HG03575 (cell line): ENCODE measurements around the gene ST3GAL3.
"Not testable (repeated sequence)": the region's sequence is repeated elsewhere in the genome, so short reads cannot be mapped to it uniquely, and the experiment has no call there.

ENCODE experiments used
- ATAC-seq: cut with Tn5 transposase; IDR thresholded peaks from one replicate; pipeline ENCODE4 v1.9.1; 2021; ENCODE audit not compliant: unreplicated experiment, insufficient number of reproducible peaks, low FRiP score; ENCODE audit errors: extremely low read depth

The ST3GAL3 gene

DNA sequence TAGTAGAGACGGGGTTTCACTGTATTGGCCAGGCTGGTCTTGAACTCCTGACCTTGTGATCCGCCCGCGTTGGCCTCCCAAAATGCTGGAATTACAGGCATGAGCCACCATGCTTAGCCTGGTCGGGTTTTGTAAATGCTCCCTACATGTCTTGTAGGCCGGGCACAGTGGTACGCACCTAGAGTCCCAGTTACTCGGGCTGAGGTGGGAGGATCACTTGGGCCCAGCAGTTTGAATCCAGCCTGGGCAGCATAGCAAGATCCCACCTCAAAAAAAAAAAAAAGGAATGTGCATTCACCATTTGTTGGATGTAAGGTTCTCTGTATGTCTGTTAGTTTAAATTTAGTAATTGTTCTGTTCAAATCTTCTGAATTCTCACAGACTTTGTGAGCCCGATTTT, 95.8 kb downstream of the ST3GAL3 start:
- ATAC-seq: no peak

DNA sequence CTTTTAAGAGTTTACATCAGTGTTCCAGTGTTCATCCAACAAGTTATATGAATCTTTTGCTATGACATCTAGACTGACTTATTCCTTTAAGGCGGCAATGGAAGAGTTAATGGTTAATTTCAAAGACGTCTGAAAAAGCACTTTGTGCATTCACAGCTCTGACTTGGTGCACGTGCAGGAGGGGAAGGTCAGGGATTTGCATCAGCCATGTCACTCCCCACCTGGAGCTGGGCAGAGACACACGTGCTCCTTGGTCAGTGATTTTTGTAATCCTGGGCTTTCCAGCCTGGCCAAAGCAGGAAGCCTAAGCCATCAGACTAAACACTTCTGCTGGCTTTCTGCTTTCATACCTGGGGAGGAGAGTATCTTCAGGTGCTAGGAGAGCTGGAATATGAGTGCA, 96.3 kb downstream of the ST3GAL3 start:
- no peak for ATAC-seq

DNA sequence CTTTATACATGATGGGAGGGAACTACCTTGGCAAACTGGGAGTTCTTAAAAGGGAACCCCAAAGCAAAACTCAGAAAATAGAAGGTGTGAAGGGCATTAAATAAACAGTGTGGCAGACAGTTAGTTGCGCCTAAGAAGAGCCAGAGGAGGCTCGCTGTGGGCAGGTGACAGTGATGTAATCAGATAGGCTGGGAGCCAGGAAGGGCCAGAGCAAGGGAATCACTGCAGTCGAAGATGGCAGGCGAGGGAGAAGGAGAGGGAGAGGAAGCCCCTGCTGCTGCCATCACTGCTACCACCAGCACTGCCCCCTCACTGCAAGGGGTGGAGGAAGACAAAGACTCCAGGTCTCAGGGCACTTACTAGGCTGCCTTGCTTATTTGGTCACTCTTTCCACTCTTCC, 97.2 kb downstream of the ST3GAL3 start:
- no peak for ATAC-seq

DNA sequence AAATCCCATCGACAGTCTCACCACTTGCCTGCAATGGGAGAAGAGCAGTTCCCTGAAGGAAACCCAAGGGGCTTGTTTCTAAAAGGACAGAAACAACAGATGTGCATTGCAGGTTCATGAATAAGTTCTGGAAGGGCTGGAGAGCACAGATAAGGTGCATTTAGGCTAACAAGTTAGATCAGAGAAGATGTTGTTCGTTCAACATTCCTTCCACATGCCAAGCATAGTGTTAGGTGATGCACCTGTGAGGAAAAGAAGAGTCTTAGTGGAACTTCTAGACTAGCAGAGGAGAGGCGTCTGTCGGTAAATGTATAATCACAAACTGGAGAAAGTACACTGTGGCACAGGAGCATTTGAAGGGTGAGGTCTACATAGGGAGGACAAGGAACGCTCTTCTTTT, 98.0 kb downstream of the ST3GAL3 start:
- no peak for ATAC-seq

DNA sequence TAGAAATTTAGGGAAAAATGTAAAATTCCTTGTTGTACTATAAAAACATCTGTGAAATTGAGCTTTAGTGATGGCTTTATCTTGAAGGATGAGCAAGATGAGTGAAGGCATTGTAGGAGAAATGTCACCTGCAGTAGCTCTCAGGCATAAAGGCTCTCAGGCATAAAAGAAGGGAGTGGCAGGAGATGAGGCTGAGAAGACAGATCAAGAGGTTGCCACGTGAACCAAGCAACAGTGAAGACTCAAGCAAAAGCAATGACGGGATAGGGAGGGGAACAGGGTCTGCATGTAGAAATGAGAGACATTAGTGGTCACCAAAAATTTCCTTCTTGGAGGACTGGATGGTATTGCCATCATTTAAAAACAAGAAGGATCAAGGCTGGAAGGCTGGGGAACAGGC, 98.8 kb downstream of the ST3GAL3 start:
- no peak for ATAC-seq

DNA sequence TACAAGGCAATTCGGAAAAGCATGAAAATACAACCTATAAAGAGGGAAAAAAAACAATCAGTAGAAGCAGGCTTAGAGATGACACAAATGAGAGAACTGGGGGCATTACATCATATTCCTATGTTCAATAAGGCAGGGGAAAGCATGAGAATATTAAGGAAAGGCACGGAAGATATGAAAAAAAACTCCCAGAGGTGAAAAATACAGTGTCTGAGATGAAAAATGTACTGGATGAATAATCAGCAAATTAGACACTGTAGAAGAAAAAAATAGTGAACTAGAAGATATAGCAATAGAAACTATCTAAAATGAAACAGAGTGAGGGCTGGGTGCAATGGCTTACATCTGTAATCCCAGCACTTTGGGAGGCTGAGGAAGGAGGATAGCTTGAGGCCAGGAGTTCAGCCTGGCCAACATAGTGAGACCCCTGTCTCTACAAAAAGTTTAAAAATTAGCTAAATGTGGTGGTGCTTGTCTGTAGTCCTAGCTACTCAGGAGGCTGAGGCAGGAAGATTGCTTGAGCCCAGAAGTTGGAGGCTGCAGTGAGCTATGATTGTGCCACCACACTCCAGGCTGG, 101.8 kb downstream of the ST3GAL3 start:
- ATAC-seq: no peak

DNA sequence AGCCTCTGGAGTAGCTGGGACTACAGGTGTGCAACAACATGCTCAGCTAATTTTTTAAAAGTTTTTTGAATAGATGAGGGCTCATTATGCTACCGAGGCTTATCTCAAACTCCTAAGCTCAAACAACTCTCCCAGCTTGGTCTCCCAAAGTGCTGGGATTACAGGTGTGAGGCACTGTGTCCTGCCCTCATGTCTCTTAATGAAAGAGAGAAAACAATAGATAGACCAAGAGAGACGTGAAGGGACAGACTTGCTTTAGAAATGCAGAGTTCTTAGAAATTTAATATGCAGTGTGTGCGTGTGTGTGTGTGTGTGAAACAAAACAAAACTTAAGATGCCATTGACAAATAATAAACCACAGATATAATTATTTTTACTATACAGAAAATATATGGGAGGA, 105.2 kb downstream of the ST3GAL3 start:
- no peak for ATAC-seq

DNA sequence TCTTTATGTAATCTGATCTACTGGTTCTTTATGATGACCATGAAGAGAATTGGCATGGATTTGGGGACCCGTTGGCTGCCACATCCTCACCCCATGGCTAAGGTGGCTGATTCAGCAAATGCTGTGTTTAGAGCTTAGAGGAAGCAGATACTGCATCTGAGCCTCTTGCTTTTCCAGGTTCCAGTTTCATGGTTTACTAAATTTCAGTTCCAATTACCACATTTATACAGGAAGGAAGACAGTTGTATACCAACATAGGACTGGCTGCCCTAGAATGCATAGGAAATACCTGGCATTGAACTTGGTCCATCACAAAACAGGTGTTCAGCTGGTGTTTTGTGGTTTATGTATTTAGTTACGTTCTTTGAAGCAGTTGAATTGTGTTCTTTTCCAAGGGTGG, 107.1 kb downstream of the ST3GAL3 start:
- no peak for ATAC-seq

DNA sequence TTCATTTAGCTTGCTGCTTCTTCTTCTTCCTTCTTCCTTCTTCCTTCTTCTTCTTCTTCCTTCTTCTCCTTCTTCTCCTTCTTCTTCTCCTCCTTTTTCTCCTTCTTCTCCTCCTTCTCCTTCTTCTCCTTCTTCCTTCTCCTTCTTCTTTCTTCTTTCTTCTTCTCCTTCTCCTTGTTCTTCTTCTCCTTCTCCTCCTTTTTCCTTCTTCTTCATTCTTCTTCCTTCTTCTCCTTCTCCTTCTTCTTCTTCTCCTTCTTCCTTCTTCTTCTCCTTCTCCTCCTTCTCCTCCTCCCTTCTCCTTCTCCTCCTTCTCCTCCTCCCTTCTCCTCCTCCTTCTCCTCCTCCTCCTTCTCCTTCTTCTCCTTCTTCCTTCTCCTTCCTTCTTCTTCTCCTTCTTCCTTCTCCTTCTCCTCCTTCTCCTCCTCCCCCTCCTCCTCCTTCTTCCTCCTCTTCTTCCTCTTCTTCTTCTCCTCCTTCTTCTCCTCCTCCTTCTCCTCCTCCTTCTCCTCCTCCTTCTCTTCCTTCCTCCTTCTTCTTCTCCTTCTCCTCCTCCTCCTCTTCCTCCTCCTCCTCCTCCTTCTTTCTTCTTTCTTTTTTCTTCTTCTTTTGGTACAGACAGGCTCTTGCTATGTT, 110.1 kb downstream of the ST3GAL3 start:
- ATAC-seq: no peak

DNA sequence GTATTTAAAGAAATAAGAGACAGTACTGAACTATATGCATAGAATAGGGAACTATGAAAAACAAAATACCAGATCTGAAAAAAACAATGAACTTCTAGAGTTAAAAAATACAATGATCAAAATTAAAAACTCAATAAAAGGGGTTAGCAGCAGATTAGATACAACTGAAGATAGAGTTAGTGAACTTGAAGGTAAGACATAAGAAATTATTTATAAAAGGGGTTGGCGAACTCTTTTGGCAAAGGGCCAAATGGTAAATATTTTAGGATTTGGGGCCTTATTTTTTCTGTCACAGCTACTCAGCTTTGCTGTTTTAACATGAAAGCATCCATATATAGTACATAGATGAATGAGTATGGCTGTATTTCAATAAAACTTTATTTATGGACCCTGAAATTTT, 111.4 kb downstream of the ST3GAL3 start:
- no peak for ATAC-seq

DNA sequence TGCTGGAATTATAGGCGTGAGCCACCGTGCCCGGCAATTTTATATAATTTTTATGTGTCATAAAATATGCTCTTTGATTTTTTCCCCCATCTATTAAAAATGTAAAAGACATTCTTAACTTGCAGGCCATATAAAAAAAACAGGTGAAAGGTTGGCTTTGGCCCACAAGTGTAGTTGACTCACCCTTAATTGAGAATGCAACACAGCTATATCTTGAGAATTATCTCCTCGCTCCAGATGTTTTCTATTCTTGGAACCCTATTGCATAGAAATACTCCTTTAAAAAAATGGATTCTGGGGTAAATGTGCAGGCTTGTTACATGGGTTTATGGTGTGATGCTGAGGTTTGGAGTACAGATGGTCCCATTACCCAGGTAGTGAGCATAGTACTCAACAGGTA, 112.0 kb downstream of the ST3GAL3 start:
- no peak for ATAC-seq

DNA sequence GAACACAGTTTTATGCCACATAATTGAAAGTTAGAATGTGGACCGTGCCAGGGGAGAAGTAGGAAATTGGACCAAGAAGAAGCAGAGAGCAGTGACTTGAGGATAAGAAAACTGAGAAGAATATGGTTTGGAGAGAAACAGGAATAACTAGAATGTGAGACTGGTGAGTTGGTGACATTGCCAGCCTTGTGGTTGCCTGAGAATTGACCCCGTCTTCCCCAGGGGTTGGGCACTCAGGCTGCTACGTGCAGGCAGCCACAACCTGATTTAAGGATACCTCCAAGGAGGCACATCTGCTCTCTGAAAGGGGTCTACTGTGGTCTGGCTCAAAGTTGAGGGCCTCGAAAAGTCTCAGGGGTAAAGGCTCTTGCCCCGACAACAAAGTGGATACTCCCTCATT, 114.1 kb downstream of the ST3GAL3 start:
- no peak for ATAC-seq

DNA sequence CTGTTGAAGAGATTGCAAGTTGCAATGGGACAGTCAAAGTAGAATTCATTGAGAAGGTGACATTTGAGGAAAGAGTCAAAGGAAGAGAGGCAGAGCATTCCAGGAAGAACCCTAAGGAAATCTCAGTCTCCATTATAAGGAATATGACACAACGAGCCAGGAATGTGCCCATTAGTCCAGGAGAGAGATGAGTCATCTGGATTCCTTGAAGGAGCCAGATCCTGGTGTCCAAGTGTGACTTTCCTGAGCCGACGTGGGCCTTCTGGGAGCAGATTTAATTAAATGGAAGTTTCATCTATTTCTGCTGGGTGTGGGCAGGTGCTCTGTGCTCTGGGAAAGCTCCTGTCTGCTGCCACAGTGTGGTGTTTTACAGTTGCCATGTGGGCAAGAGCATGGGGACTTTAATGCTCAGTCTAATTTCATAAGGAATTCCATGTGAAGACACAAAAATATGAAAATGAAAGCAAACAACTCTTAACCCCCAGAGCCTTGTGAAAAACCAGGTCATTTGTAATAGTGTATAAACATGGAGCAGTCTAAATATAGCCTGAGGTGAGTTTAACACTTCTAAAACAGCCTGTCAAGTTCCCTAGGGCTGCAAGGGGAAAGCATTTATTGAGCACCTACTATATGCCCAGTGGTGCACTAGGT, 114.8 kb downstream of the ST3GAL3 start:
- no peak for ATAC-seq

DNA sequence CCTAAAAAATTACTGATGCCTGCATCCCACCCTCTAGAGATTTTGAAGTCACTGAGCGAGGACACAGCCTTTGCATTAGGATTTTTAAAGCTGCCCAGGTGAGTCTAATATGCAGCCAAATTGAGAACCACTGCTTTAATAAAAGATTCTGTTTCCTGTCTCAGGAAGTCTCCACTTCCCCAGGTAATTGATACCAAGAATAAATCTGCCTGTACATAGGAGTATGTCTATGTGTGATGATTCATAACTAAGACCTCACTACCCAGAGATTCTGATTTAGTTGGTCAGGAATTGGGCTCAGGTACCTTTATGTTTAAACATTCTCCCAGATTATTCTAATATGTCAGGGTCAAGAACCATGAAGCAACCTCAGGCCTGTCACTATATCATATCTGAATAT, 117.5 kb downstream of the ST3GAL3 start:
- ATAC-seq: no peak

DNA sequence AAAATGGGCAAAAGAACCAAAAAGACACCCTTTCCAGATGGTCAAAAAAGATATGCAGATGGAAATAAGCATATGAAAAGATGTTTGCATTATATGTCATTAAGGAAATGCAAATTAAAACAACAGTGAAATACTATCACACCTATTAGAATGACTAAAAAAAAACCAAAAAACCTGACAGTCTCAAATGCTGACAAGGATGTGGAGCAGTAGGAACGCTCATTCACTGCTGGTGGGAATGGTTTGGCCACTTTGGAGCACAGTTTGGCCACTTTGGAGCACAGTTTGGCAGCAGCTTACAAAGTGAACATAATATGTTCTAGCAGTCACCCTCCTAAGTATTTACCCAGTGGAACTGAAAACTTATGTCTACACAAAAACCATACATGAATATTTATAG, 121.2 kb downstream of the ST3GAL3 start:
- no peak for ATAC-seq

DNA sequence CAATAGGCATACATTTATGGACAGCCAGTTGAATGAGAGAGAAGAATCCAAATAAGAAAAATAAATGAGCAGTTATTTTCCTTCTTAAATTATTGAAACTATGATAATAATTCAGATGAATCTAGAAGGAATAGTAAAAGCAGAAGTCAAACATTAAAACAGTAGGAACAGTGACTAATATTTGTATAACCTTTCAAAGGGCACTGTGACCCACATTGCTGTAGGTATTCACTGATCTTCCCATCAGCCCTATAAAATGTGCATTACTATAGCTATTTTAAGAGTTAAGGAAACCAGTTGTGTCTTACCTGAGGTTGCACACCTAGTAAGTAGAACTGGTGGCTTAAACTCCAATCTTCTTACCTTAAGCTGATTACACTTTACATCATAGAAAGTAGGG, 123.5 kb downstream of the ST3GAL3 start:
- ATAC-seq: no peak

DNA sequence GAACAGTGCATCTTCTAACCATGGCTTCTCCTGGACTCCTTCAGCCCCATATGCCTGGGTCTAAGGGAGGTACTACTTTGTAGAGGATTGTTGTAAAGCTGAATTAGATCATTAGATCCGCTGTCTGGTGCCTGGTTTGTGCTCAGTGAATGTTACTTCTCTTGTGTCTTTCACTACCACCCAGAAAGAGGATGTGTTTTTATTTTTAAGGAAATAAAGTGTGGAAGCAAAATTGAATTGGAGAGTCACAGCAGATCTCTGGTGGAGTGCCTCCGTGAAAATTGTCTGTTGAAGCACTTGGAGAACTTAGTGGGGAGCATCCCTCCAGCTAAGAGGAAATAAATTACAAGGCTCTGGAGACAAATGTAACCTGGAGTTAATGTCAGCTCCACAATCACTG, 124.5 kb downstream of the ST3GAL3 start:
- ATAC-seq: no peak

DNA sequence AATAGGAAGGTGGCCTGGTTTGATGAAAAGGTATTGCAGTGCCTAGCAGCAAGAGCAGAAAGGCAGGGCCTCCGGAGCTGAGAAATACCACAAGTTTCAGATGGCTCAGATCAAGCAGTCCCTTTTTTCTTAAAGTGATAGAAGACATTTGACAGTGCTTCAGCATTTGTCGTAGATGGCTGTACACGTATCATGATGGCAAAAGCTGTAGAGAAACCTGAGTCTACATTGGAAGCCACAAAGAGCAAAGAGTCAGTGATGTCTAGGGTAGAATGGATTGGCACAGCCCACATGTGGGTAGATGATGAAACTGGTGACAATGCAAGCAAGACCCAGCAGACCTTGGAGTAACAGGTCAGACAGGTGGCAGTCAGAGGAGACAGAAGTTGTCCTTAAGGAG, 124.9 kb downstream of the ST3GAL3 start:
- no peak for ATAC-seq

DNA sequence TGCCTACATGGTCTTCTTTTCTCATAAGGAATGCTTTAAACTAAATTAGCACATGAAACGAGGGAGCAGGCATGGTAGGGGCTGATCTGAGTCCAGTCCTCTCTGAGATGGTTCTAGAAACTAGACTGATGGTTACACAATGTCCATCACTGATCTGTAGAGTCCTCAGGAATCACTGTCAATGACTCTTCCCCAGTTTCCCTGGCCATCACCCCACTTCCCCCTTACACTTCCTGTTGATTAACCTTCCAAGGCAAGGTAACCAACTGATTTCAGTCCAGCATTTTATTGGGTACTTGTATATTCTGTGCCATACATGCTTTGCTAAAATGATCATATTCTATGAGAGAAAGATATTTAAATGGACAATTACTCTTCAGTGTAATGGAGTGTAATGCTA, 125.7 kb downstream of the ST3GAL3 start:
- ATAC-seq: no peak

DNA sequence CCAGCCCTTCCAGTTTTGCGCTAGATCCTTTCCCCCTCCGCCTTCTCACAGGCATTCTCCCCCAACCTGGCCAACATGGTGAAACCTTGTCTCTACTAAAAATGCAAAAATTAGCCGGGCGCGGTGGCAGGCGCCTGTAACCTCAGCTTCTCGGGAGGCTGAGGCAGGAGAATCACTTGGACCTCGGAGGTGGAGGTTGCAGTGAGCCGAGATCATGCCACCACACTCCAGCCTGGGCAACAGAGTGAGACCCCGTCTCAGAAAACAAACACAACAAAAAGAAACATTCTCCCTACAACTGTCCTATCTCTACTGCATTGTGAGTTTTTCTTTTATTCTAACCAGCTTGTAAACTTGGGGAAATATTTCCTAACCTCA, 126.6 kb downstream of the ST3GAL3 start:
- ATAC-seq: not testable (repeated sequence)
